Measurements from ENCODE around the gene EMX1.
"Not testable (repeated sequence)": the region's sequence is repeated elsewhere in the genome, so short reads cannot be mapped to it uniquely, and the experiment has no call there.

Gene EMX1

GRCh38 chr2:72901426-72901825 lies 15.9 kb upstream of the EMX1 start:
- DNase-seq: no peak

GRCh38 chr2:72907369-72907768 lies 9.9 kb upstream of the EMX1 start:
- DNase-seq: not testable (repeated sequence)

- DNase-seq: no peak
Measured at GRCh38 chr2:72908741-72909140, 8.6 kb upstream of the EMX1 start.

- no peak for DNase-seq
Measured at GRCh38 chr2:72911256-72911655, 6.1 kb upstream of the EMX1 start.

GRCh38 chr2:72913486-72914205 lies 3.7 kb upstream of the EMX1 start:
- DNase-seq: no peak

- DNase-seq: no peak
Measured at GRCh38 chr2:72914206-72914559, 3.1 kb upstream of the EMX1 start.

- no peak for DNase-seq
Measured at GRCh38 chr2:72914589-72915319, 2.6 kb upstream of the EMX1 start.

GRCh38 chr2:72915320-72915906 lies 1.9 kb upstream of the EMX1 start:
- DNase-seq: no peak

GRCh38 chr2:72915907-72916742 lies 1.2 kb upstream of the EMX1 start:
- peak; percentile 59 for DNase-seq

GRCh38 chr2:72916743-72917137 lies 579 bp upstream of the EMX1 start:
- no peak for DNase-seq

- DNase-seq: peak; percentile 49
Measured at GRCh38 chr2:72917877-72918553, 696 bp downstream of the EMX1 start.

- no peak for DNase-seq
Measured at GRCh38 chr2:72919414-72920317, 2.3 kb downstream of the EMX1 start.

- DNase-seq: no peak
Measured at GRCh38 chr2:72920318-72921087, 3.2 kb downstream of the EMX1 start.

GRCh38 chr2:72921088-72921851 lies 4.0 kb downstream of the EMX1 start:
- DNase-seq: no peak

- DNase-seq: no peak
Measured at GRCh38 chr2:72921853-72922252, 4.5 kb downstream of the EMX1 start.

- no peak for DNase-seq
Measured at GRCh38 chr2:72923833-72924352, 6.6 kb downstream of the EMX1 start.

GRCh38 chr2:72924353-72925240 lies 7.3 kb downstream of the EMX1 start:
- DNase-seq: no peak

GRCh38 chr2:72925328-72925943 lies 8.1 kb downstream of the EMX1 start:
- no peak for DNase-seq

Data from activated T-cell treated with anti-CD3 and anti-CD28 coated beads, Interleukin-2, amount 50 U/mL, for 1 hour (primary cell).